ENCODE measurements around the gene ANKRD13B. TPM values are rescaled to one million over a fixed set of nuclear protein-coding genes. Genes with fewer than 3 reads are reported as not detected.

The ANKRD13B gene
- total RNA-seq, 1 donor from 2014 or later, result 7.9 TPM

GRCh38 chr17:29559640-29560039 lies 33.3 kb upstream of the ANKRD13B start:
- DNase-seq (ENCODE audit: extremely low spot score in 2 of 2), result no peak
- Histone ChIP-seq H3K36me3 (peaks cover 0 to 8% of the 10 kb centered on the region in 2 donors), H3K9me3 (no peaks in the 10 kb centered on the region), H3K27me3 (no peaks in the 10 kb centered on the region), H3K27ac (no peak overlapping the region), H3K4me1 (no peaks in the 10 kb centered on the region), H3K4me3 (no peak overlapping the region)
- TF ChIP-seq CTCF (IDR thresholded peaks at IDR 0.05) (no peak), POLR2AphosphoS5 (IDR thresholded peaks at IDR 0.05; ENCODE audit: insufficient read depth in 1 of 2, low read depth in 1 of 2) (no peak), POLR2A (IDR thresholded peaks at IDR 0.05) (no peak)
- intact Hi-C loops (cut with DNase I), result no loop called here

- H3K27ac ChIP-seq, result no peak overlapping the region
- TF ChIP-seq POLR2AphosphoS5 (IDR thresholded peaks at IDR 0.05; ENCODE audit: insufficient read depth in 1 of 2, low read depth in 1 of 2), result no peak
- TF ChIP-seq POLR2A (IDR thresholded peaks at IDR 0.05), result no peak
- TF ChIP-seq CTCF (IDR thresholded peaks at IDR 0.05), result no peak
- H3K4me1 ChIP-seq, result peaks cover under 1% of the 10 kb centered on the region
Observed at GRCh38 chr17:29560316-29560715, 32.6 kb upstream of the ANKRD13B start.

GRCh38 chr17:29561554-29562517 lies 31.1 kb upstream of the ANKRD13B start:
- no peak for TF ChIP-seq CTCF (IDR thresholded peaks at IDR 0.05)
- no peak for TF ChIP-seq POLR2AphosphoS5 (IDR thresholded peaks at IDR 0.05; ENCODE audit: insufficient read depth in 1 of 2, low read depth in 1 of 2)
- TF ChIP-seq POLR2A (IDR thresholded peaks at IDR 0.05), result no peak
- Histone ChIP-seq H3K36me3 (peaks cover 0 to 8% of the 10 kb centered on the region in 2 donors), H3K4me3 (no peak overlapping the region), H3K27ac (no peak overlapping the region), H3K4me1 (peaks cover 11% of the 10 kb centered on the region), H3K9me3 (no peaks in the 10 kb centered on the region), H3K27me3 (no peaks in the 10 kb centered on the region)
- DNase-seq (ENCODE audit: extremely low spot score in 2 of 2), result no peak
- intact Hi-C loops (cut with DNase I), result no loop called here

More at GRCh38 chr17:29560316-29560715, 32.6 kb upstream of the ANKRD13B start:
- intact Hi-C loops (cut with DNase I), result no loop called here
- DNase-seq (ENCODE audit: extremely low spot score in 2 of 2), result no peak
- Histone ChIP-seq H3K9me3 (no peaks in the 10 kb centered on the region), H3K36me3 (peaks cover 0 to 8% of the 10 kb centered on the region in 2 donors), H3K27me3 (no peaks in the 10 kb centered on the region), H3K4me3 (no peak overlapping the region)

- Histone ChIP-seq H3K4me3 (no peak overlapping the region), H3K27ac (no peak overlapping the region), H3K36me3 (peaks cover 0 to 8% of the 10 kb centered on the region in 2 donors), H3K4me1 (peaks cover 11% of the 10 kb centered on the region), H3K27me3 (no peaks in the 10 kb centered on the region), H3K9me3 (no peaks in the 10 kb centered on the region)
- TF ChIP-seq CTCF (IDR thresholded peaks at IDR 0.05), result no peak
- TF ChIP-seq POLR2A (IDR thresholded peaks at IDR 0.05), result no peak
- TF ChIP-seq POLR2AphosphoS5 (IDR thresholded peaks at IDR 0.05; ENCODE audit: insufficient read depth in 1 of 2, low read depth in 1 of 2), result no peak
- no peak for DNase-seq (ENCODE audit: extremely low spot score in 2 of 2)
- intact Hi-C loops (cut with DNase I), result no loop called here
Observed at GRCh38 chr17:29562615-29563014, 30.3 kb upstream of the ANKRD13B start.

GRCh38 chr17:29563816-29564215 lies 29.1 kb upstream of the ANKRD13B start:
- no peak for DNase-seq (ENCODE audit: extremely low spot score in 2 of 2)
- no peak overlapping the region for H3K27ac ChIP-seq
- H3K4me1 ChIP-seq, result peaks cover 11% of the 10 kb centered on the region
- intact Hi-C loops (cut with DNase I), result no loop called here
- H3K4me3 ChIP-seq, result no peak overlapping the region
- H3K36me3 ChIP-seq, result peaks cover 0 to 8% of the 10 kb centered on the region in 2 donors
- no peak for TF ChIP-seq CTCF (IDR thresholded peaks at IDR 0.05)
- TF ChIP-seq POLR2AphosphoS5 (IDR thresholded peaks at IDR 0.05; ENCODE audit: insufficient read depth in 1 of 2, low read depth in 1 of 2), result no peak
- TF ChIP-seq POLR2A (IDR thresholded peaks at IDR 0.05), result no peak
- H3K9me3 ChIP-seq, result no peaks in the 10 kb centered on the region
- H3K27me3 ChIP-seq, result no peaks in the 10 kb centered on the region
